ENCODE data around the gene ARMS2. TPM values are rescaled to one million over a fixed set of nuclear protein-coding genes. Genes with fewer than 3 reads are reported as not detected.

The ARMS2 gene
- total RNA-seq, 2 donors from 2014 or later: not detected

- H3K4me1 ChIP-seq (ENCODE audit: control insufficient read depth in 1 of 2, low read depth in 2 of 2): peaks cover 50 to 80% of the 10 kb centered on the region in 2 donors
- DNase-seq (ENCODE audit: low spot score) (no peak), ATAC-seq (ENCODE audit: insufficient number of reproducible peaks, low FRiP score, low read depth) (peak; percentile 20)
- TF ChIP-seq, protein P1, sequence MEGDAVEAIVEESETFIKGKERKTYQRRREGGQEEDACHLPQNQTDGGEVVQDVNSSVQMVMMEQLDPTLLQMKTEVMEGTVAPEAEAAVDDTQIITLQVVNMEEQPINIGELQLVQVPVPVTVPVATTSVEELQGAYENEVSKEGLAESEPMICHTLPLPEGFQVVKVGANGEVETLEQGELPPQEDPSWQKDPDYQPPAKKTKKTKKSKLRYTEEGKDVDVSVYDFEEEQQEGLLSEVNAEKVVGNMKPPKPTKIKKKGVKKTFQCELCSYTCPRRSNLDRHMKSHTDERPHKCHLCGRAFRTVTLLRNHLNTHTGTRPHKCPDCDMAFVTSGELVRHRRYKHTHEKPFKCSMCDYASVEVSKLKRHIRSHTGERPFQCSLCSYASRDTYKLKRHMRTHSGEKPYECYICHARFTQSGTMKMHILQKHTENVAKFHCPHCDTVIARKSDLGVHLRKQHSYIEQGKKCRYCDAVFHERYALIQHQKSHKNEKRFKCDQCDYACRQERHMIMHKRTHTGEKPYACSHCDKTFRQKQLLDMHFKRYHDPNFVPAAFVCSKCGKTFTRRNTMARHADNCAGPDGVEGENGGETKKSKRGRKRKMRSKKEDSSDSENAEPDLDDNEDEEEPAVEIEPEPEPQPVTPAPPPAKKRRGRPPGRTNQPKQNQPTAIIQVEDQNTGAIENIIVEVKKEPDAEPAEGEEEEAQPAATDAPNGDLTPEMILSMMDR (IDR thresholded peaks at IDR 0.05): no peak
- H3K9me3 ChIP-seq: no peaks in the 10 kb centered on the region
- no peaks in the 10 kb centered on the region for H3K36me3 ChIP-seq
- H3K27me3 ChIP-seq (replicated peaks; ENCODE audit: insufficient read depth): no peaks in the 10 kb centered on the region
- peak overlapping the region; percentile 96 to 97 for H3K27ac ChIP-seq
- no peak overlapping the region for H3K4me3 ChIP-seq
Measured at GRCh38 chr10:122490786-122491680, 36.6 kb downstream of the ARMS2 start.

- DNase-seq (ENCODE audit: low spot score) (no peak), ATAC-seq (ENCODE audit: insufficient number of reproducible peaks, low FRiP score, low read depth) (no peak)
- peaks cover 54 to 88% of the 10 kb centered on the region in 2 donors for H3K4me1 ChIP-seq (ENCODE audit: control insufficient read depth in 1 of 2, low read depth in 2 of 2)
- peak overlapping the region; percentile 96 to 97 for H3K27ac ChIP-seq
- H3K9me3 ChIP-seq: no peaks in the 10 kb centered on the region
- TF ChIP-seq, protein P1 (IDR thresholded peaks at IDR 0.05): no peak
- no peak overlapping the region for H3K4me3 ChIP-seq
- H3K36me3 ChIP-seq: no peaks in the 10 kb centered on the region
- no peaks in the 10 kb centered on the region for H3K27me3 ChIP-seq (replicated peaks; ENCODE audit: insufficient read depth)
Measured at GRCh38 chr10:122492006-122492405, 37.6 kb downstream of the ARMS2 start.

- Histone ChIP-seq H3K4me1 (ENCODE audit: control insufficient read depth in 1 of 2, low read depth in 2 of 2) (peaks cover 60 to 88% of the 10 kb centered on the region in 2 donors), H3K4me3 (no peak overlapping the region), H3K27ac (peak overlapping the region; percentile 96 to 97), H3K36me3 (no peaks in the 10 kb centered on the region), H3K9me3 (no peaks in the 10 kb centered on the region), H3K27me3 (replicated peaks; ENCODE audit: insufficient read depth) (no peaks in the 10 kb centered on the region)
- TF ChIP-seq, protein P1 (IDR thresholded peaks at IDR 0.05): no peak
- ATAC-seq (ENCODE audit: insufficient number of reproducible peaks, low FRiP score, low read depth) (no peak), DNase-seq (ENCODE audit: low spot score) (no peak)
Measured at GRCh38 chr10:122492999-122493481, 38.6 kb downstream of the ARMS2 start.

DNA sequence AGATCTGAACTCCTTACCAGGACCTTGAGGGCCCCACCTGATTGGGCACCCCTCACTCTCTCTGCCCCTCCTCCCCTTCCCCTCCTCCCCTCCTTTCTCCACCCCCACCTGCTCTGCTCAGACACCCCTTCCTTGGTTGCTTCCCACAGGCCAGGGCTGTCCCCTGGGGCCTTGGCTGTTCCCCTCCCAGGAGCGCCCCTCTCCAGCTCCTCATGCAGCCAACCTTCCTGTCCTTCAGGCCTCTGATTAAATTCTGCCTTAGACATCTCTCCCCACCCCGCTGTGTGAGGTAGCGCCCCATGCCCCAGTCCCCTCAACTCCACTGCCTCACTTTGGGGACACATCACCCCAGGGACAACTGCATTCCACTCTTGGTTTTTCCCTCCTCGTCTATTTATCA, 39.3 kb downstream of the ARMS2 start:
- H3K36me3 ChIP-seq: no peaks in the 10 kb centered on the region
- H3K4me1 ChIP-seq (ENCODE audit: control insufficient read depth in 1 of 2, low read depth in 2 of 2): peaks cover 62 to 88% of the 10 kb centered on the region in 2 donors
- no peaks in the 10 kb centered on the region for H3K27me3 ChIP-seq (replicated peaks; ENCODE audit: insufficient read depth)
- no peaks in the 10 kb centered on the region for H3K9me3 ChIP-seq
- no peak overlapping the region for H3K4me3 ChIP-seq
- no peak for DNase-seq (ENCODE audit: low spot score)
- peak overlapping the region; percentile 96 to 97 for H3K27ac ChIP-seq
- no peak for ATAC-seq (ENCODE audit: insufficient number of reproducible peaks, low FRiP score, low read depth)
- TF ChIP-seq, protein P1 (IDR thresholded peaks at IDR 0.05): no peak

GRCh38 chr10:122494173-122494820, 39.8 kb downstream of the ARMS2 start:
- TF ChIP-seq, protein P1 (IDR thresholded peaks at IDR 0.05): no peak
- no peaks in the 10 kb centered on the region for H3K27me3 ChIP-seq (replicated peaks; ENCODE audit: insufficient read depth)
- H3K4me3 ChIP-seq: no peak overlapping the region
- H3K9me3 ChIP-seq: no peaks in the 10 kb centered on the region
- no peaks in the 10 kb centered on the region for H3K36me3 ChIP-seq
- DNase-seq (ENCODE audit: low spot score) (no peak), ATAC-seq (ENCODE audit: insufficient number of reproducible peaks, low FRiP score, low read depth) (no peak)
- peak overlapping the region; percentile 96 to 97 for H3K27ac ChIP-seq
- peaks cover 67 to 90% of the 10 kb centered on the region in 2 donors for H3K4me1 ChIP-seq (ENCODE audit: control insufficient read depth in 1 of 2, low read depth in 2 of 2)

Measured in thoracic aorta (tissue), 2 donors.